ENCODE results near the gene STARD10. TPM values are rescaled to one million over a fixed set of nuclear protein-coding genes. Genes with fewer than 3 reads are reported as not detected.
"Not testable (repeated sequence)": the region's sequence is repeated elsewhere in the genome, so short reads cannot be mapped to it uniquely, and the experiment has no call there.

The STARD10 gene
- total RNA-seq, 1 donor from 2014 or later, result 126 TPM

GRCh38 chr11:72815110-72815618, 21.3 kb upstream of the STARD10 start:
- no peak for ATAC-seq
- Histone ChIP-seq H3K27me3 (ENCODE audit: low read depth) (no peaks in the 10 kb centered on the region), H3K36me3 (peaks cover 28% of the 10 kb centered on the region), H3K4me3 (peak overlapping the region; percentile 79), H3K4me1 (peaks cover 53% of the 10 kb centered on the region), H3K9me3 (no peaks in the 10 kb centered on the region), H3K27ac (peak overlapping the region; percentile 99)
- DNase-seq, result no peak
- no peak for TF ChIP-seq CTCF (IDR thresholded peaks at IDR 0.05)
- intact Hi-C loops (cut with DNase I), result no loop called here

- intact Hi-C loops (cut with DNase I), result no loop called here
- peak; percentile 91 for DNase-seq
- H3K4me3 ChIP-seq, result peak within 1 kb of the TSS; percentile 79
- peak within 1 kb of the TSS; percentile 99 for H3K27ac ChIP-seq
- peak; percentile 95 to 96 for ATAC-seq
- no peaks in the 10 kb centered on the region for H3K27me3 ChIP-seq (ENCODE audit: low read depth)
- peaks cover 24% of the 10 kb centered on the region for H3K36me3 ChIP-seq
- H3K4me1 ChIP-seq, result peaks cover 57% of the 10 kb centered on the region
- peak; percentile 39 for TF ChIP-seq CTCF (IDR thresholded peaks at IDR 0.05)
- no peaks in the 10 kb centered on the region for H3K9me3 ChIP-seq
These were observed 20.7 kb upstream of the STARD10 start, which contains the start of gene ATG16L2 for GRCh38 chr11:72814286-72815109. ATG16L2 (plus strand) TSS chr11:72814411; CDS start chr11:72814446, 35 bp downstream.

- ATAC-seq, result peak; percentile 89 to 92
- Histone ChIP-seq H3K4me1 (peaks cover 63% of the 10 kb centered on the region), H3K4me3 (peak overlapping the region; percentile 79), H3K27me3 (ENCODE audit: low read depth) (no peaks in the 10 kb centered on the region), H3K27ac (peak overlapping the region; percentile 99), H3K9me3 (no peaks in the 10 kb centered on the region), H3K36me3 (peaks cover 19% of the 10 kb centered on the region)
- no peak for TF ChIP-seq CTCF (IDR thresholded peaks at IDR 0.05)
- peak; percentile 93 for DNase-seq
- intact Hi-C loops (cut with DNase I), result no loop called here
These were observed 20.0 kb upstream of the STARD10 start for GRCh38 chr11:72813740-72814285.

- no peaks in the 10 kb centered on the region for H3K9me3 ChIP-seq
- intact Hi-C loops (cut with DNase I), result no loop called here
- H3K4me1 ChIP-seq, result peaks cover 70% of the 10 kb centered on the region
- ATAC-seq, result peak; percentile 34 to 43
- H3K36me3 ChIP-seq, result peaks cover 13% of the 10 kb centered on the region
- H3K4me3 ChIP-seq, result peak overlapping the region; percentile 79
- TF ChIP-seq CTCF (IDR thresholded peaks at IDR 0.05), result peak; percentile 59
- peak overlapping the region; percentile 99 for H3K27ac ChIP-seq
- DNase-seq, result peak; percentile 76
- H3K27me3 ChIP-seq (ENCODE audit: low read depth), result no peaks in the 10 kb centered on the region
These were observed 19.3 kb upstream of the STARD10 start for GRCh38 chr11:72812967-72813739.

- peak overlapping the region; percentile 99 for H3K27ac ChIP-seq
- no peaks in the 10 kb centered on the region for H3K9me3 ChIP-seq
- ATAC-seq, result no peak
- intact Hi-C loops (cut with DNase I), result no loop called here
- no peaks in the 10 kb centered on the region for H3K27me3 ChIP-seq (ENCODE audit: low read depth)
- peaks cover 76% of the 10 kb centered on the region for H3K4me1 ChIP-seq
- TF ChIP-seq CTCF (IDR thresholded peaks at IDR 0.05), result no peak
- no peak for DNase-seq
- H3K36me3 ChIP-seq, result peaks cover 8% of the 10 kb centered on the region
- peak overlapping the region; percentile 79 for H3K4me3 ChIP-seq
These were observed 18.7 kb upstream of the STARD10 start for GRCh38 chr11:72812604-72812966.

- intact Hi-C loops (cut with DNase I); H3K9me3 ChIP-seq; ATAC-seq; H3K36me3 ChIP-seq; H3K27me3 ChIP-seq (ENCODE audit: low read depth): not testable (repeated sequence)
- DNase-seq, result peak; percentile 49
- Histone ChIP-seq H3K27ac (peak overlapping the region; percentile 99), H3K4me3 (peak overlapping the region; percentile 79), H3K4me1 (peaks cover 82% of the 10 kb centered on the region)
These were observed 17.8 kb upstream of the STARD10 start for GRCh38 chr11:72811686-72812085.

All from lower lobe of right lung (tissue), 2 donors.